HEK293 (cell line): ENCODE measurements around the gene PLK1.
A peak's percentile ranks its signal among the peaks of the same experiment; 100 is the strongest.

ENCODE experiments used
- CTCF ChIA-PET: fragments of 350-600 bp; formaldehyde crosslinking; extraction: SDS; loops from one replicate; lab custom pipeline; 2021; ENCODE audit warnings: antibody characterized with exemption; lab: Yijun Ruan, JAX
- POLR2A ChIA-PET: fragments of 300-600 bp; formaldehyde crosslinking; extraction: SDS; loops from one replicate; lab custom pipeline; 2020; ENCODE audit warnings: antibody characterized with exemption, inconsistent platforms; lab: Yijun Ruan, JAX
- H3K27ac ChIP-seq: fragments of 200-500 bp; sonication (Bioruptor generic); 2 replicates; pipeline ENCODE4 v1.5.1; 2014; ENCODE audit warnings: low read depth, low read length, control low read depth, inconsistent platforms; ENCODE audit errors: extremely low read depth
- H3K36me3 ChIP-seq, 2 experiments: fragments of 200-500 bp in 1 of 2; sonication (Bioruptor generic) in 1 of 2; 1 replicate in 1 of 2; 2 replicates in 1 of 2; pipeline ENCODE4 v1.5.1; 2014 to 2017; ENCODE audit warnings: inconsistent platforms in 2 of 2, low read length in 2 of 2; ENCODE audit not compliant: control insufficient read depth in 2 of 2, insufficient read depth in 1 of 2
- H3K4me1 ChIP-seq: fragments of 200-500 bp; sonication (Bioruptor generic); 2 replicates; pipeline ENCODE4 v1.5.1; 2014; ENCODE audit warnings: mild to moderate bottlenecking, low read length, inconsistent platforms; ENCODE audit not compliant: control insufficient read depth, insufficient read depth
- H3K4me3 ChIP-seq: 2 replicates; pipeline ENCODE4 v1.5.1; 2011; ENCODE audit warnings: low read depth, mild to moderate bottlenecking, control low read depth, low read length, moderate library complexity
- H3K9me3 ChIP-seq: fragments of 200-500 bp; sonication (Bioruptor generic); 2 replicates; pipeline ENCODE4 v1.5.1; 2014; ENCODE audit warnings: low read depth, low read length, inconsistent platforms; ENCODE audit not compliant: control insufficient read depth, insufficient read depth
- CTCF ChIP-seq: fragments of 450-650 bp; formaldehyde crosslinking; IDR thresholded peaks from 2 replicates; pipeline ENCODE4 v1.5.1; 2016; ENCODE audit warnings: missing biosample characterization, missing genetic modification characterization
- GLIS1 ChIP-seq: fragments of 450-650 bp; formaldehyde crosslinking; IDR thresholded peaks from 2 replicates; pipeline ENCODE4 v1.5.1; 2016; ENCODE audit warnings: missing biosample characterization, missing genetic modification characterization
- KLF16 ChIP-seq: fragments of 450-650 bp; formaldehyde crosslinking; IDR thresholded peaks from 2 replicates; pipeline ENCODE4 v1.5.1; 2017; ENCODE audit warnings: missing biosample characterization, missing genetic modification characterization
- SCRT2 ChIP-seq: fragments of 450-650 bp; formaldehyde crosslinking; IDR thresholded peaks from 2 replicates; pipeline ENCODE4 v1.5.1; 2016; ENCODE audit warnings: missing biosample characterization, missing genetic modification characterization
- SETDB1 ChIP-seq: IDR thresholded peaks from one replicate; pipeline ENCODE4 v1.6.1; 2017; ENCODE audit warnings: mild to moderate bottlenecking, low read length, moderate library complexity, mixed read lengths; ENCODE audit not compliant: insufficient read length
- TRIM28 ChIP-seq: IDR thresholded peaks from 2 replicates; pipeline ENCODE4 v1.6.1; 2011; ENCODE audit warnings: low read length, control low read depth, borderline replicate concordance
- YY1 ChIP-seq: fragments of 450-650 bp; formaldehyde crosslinking; IDR thresholded peaks from 2 replicates; pipeline ENCODE4 v1.5.1; 2018; ENCODE audit warnings: missing biosample characterization, missing genetic modification characterization
- ZEB2 ChIP-seq: fragments of 450-650 bp; formaldehyde crosslinking; IDR thresholded peaks from 2 replicates; pipeline ENCODE4 v1.5.1; 2016; ENCODE audit warnings: missing biosample characterization, missing genetic modification characterization
- ZFP69B ChIP-seq: fragments of 450-650 bp; formaldehyde crosslinking; IDR thresholded peaks from 2 replicates; pipeline ENCODE4 v1.5.1; 2016; ENCODE audit warnings: missing biosample characterization, missing genetic modification characterization
- ZNF391 ChIP-seq: fragments of 450-650 bp; formaldehyde crosslinking; IDR thresholded peaks from 2 replicates; pipeline ENCODE4 v1.5.1; 2016; ENCODE audit warnings: low read depth, missing biosample characterization, missing genetic modification characterization, borderline replicate concordance
- ZNF416 ChIP-seq: fragments of 450-650 bp; formaldehyde crosslinking; IDR thresholded peaks from 2 replicates; pipeline ENCODE4 v1.5.1; 2016; ENCODE audit warnings: missing biosample characterization, missing genetic modification characterization
- ZNF423 ChIP-seq: fragments of 450-650 bp; formaldehyde crosslinking; IDR thresholded peaks from 2 replicates; pipeline ENCODE4 v1.5.1; 2016; ENCODE audit warnings: missing biosample characterization, missing genetic modification characterization
- ZNF561 ChIP-seq: fragments of 450-650 bp; IDR thresholded peaks from 2 replicates; pipeline ENCODE4 v1.5.1; 2018; ENCODE audit warnings: missing biosample characterization, missing genetic modification characterization, borderline replicate concordance
- ZNF596 ChIP-seq: fragments of 450-650 bp; IDR thresholded peaks from 2 replicates; pipeline ENCODE4 v1.5.0; 2018; ENCODE audit warnings: missing biosample characterization, mild to moderate bottlenecking, missing genetic modification characterization, moderate library complexity
- ZNF629 ChIP-seq: fragments of 450-650 bp; formaldehyde crosslinking; IDR thresholded peaks from 2 replicates; pipeline ENCODE4 v1.5.1; 2017; ENCODE audit warnings: missing biosample characterization, missing genetic modification characterization
- TF ChIP-seq, protein P1 (sequence below): fragments of 450-650 bp; formaldehyde crosslinking; IDR thresholded peaks from 2 replicates; pipeline ENCODE4 v1.5.1; 2016; ENCODE audit warnings: missing biosample characterization, missing genetic modification characterization
- TF ChIP-seq, protein P2 (sequence below): fragments of 450-650 bp; formaldehyde crosslinking; conservative IDR thresholded peaks from 2 replicates; pipeline ENCODE4 v1.5.1; 2016; ENCODE audit warnings: low read depth, missing biosample characterization, missing genetic modification characterization
- TF ChIP-seq, protein P3 (sequence below): fragments of 450-650 bp; formaldehyde crosslinking; IDR thresholded peaks from 2 replicates; pipeline ENCODE4 v1.5.1; 2016; ENCODE audit warnings: missing biosample characterization, missing genetic modification characterization, low read depth

PLK1 gene

GRCh38 chr16:23709536-23709935 is 30.8 kb downstream of the PLK1 start:
- Histone ChIP-seq H3K4me1 (no peaks in the 10 kb centered on the region), H3K36me3 (no peaks in the 10 kb centered on the region), H3K4me3 (no peak overlapping the region), H3K27ac (no peak overlapping the region), H3K9me3 (no peaks in the 10 kb centered on the region)
- ChIA-PET CTCF (interaction anchor here (1.1 to 1.7 kb wide), 2 partner anchors 8 to 18 kb away, joined by 3 to 4 read pairs; no protein-coding TSS in a partner anchor), POLR2A (no interaction called here)
- TF ChIP-seq SETDB1 (peak; percentile 84), KLF16 (tag by site-specific recombination) (no peak), TRIM28 (peak; percentile 61; the same call in 1 of the 2 replicates)

DNA sequence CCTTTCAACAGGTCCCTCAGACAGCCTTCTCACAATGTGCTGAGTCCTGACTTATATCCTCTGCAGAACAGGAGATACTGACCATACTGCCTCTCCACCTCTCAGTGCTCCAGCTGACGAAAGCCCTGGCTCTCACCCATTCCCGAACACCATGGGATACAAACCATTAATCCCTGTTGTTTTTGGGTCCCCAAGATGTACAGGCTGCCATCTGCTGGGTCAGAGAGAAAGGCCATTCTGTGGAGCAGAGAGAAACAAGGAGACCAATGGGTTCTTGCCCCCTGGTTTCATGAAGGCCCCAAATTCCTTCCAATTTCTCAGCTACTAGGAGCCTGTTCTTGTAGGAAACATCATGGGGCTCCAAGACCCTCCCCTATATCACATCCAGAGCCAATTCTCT is 31.3 kb downstream of the PLK1 start:
- CTCF ChIA-PET: interaction anchor here (0.6 to 1.7 kb wide), 3 partner anchors 9 to 926 kb away, joined by 3 to 4 read pairs (median 3); no protein-coding TSS in a partner anchor
- H3K27ac ChIP-seq: no peak overlapping the region
- TF ChIP-seq ZNF391 (tag by site-specific recombination): no peak
- no peak for TF ChIP-seq ZNF561
- TF ChIP-seq YY1 (tag by site-specific recombination): no peak
- no peak for TF ChIP-seq ZNF416 (tag by site-specific recombination)
- TF ChIP-seq, protein P1, sequence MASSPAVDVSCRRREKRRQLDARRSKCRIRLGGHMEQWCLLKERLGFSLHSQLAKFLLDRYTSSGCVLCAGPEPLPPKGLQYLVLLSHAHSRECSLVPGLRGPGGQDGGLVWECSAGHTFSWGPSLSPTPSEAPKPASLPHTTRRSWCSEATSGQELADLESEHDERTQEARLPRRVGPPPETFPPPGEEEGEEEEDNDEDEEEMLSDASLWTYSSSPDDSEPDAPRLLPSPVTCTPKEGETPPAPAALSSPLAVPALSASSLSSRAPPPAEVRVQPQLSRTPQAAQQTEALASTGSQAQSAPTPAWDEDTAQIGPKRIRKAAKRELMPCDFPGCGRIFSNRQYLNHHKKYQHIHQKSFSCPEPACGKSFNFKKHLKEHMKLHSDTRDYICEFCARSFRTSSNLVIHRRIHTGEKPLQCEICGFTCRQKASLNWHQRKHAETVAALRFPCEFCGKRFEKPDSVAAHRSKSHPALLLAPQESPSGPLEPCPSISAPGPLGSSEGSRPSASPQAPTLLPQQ (tag by site-specific recombination): no peak
- no peak for TF ChIP-seq GLIS1 (tag by site-specific recombination)
- TF ChIP-seq ZNF596 (tag by site-specific recombination): no peak
- TF ChIP-seq ZEB2 (tag by site-specific recombination): no peak
- TF ChIP-seq ZNF423 (tag by site-specific recombination): no peak
- no peak for TF ChIP-seq SCRT2 (tag by site-specific recombination)
- TF ChIP-seq, all 188 proteins: peak for 0
- POLR2A ChIA-PET: no interaction called here
- no peak overlapping the region for H3K4me3 ChIP-seq
- H3K9me3 ChIP-seq: no peaks in the 10 kb centered on the region
- H3K4me1 ChIP-seq: no peaks in the 10 kb centered on the region
- H3K36me3 ChIP-seq: no peaks in the 10 kb centered on the region

DNA sequence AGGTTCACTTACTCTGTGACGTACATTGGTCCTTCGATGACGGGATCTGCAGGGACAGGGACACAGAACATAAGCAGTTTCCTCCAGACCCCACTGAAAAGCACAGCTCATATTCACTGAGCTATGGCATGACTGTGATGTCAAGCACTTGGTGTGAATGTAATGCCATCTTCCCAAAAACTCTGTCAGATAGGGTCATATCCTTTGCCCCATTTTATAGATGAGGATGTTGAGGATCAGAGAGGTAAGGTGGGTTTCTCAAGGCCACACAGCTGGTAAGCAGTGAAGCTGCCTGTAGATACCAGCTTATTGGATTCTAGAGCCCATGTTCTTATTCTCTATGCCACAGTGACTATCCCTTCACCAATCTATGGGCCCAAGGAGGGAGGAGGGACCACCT is 31.8 kb downstream of the PLK1 start:
- Histone ChIP-seq H3K4me1 (no peaks in the 10 kb centered on the region), H3K9me3 (no peaks in the 10 kb centered on the region), H3K27ac (no peak overlapping the region), H3K4me3 (no peak overlapping the region), H3K36me3 (no peaks in the 10 kb centered on the region)
- ChIA-PET CTCF (interaction anchor here (0.6 to 1.7 kb wide), 2 partner anchors 17 to 926 kb away, joined by 3 to 4 read pairs; no protein-coding TSS in a partner anchor), POLR2A (no interaction called here)
- TF ChIP-seq ZFP69B (no peak), CTCF (tag by site-specific recombination) (no peak), ZNF629 (tag by site-specific recombination) (no peak)
- TF ChIP-seq, protein P2, sequence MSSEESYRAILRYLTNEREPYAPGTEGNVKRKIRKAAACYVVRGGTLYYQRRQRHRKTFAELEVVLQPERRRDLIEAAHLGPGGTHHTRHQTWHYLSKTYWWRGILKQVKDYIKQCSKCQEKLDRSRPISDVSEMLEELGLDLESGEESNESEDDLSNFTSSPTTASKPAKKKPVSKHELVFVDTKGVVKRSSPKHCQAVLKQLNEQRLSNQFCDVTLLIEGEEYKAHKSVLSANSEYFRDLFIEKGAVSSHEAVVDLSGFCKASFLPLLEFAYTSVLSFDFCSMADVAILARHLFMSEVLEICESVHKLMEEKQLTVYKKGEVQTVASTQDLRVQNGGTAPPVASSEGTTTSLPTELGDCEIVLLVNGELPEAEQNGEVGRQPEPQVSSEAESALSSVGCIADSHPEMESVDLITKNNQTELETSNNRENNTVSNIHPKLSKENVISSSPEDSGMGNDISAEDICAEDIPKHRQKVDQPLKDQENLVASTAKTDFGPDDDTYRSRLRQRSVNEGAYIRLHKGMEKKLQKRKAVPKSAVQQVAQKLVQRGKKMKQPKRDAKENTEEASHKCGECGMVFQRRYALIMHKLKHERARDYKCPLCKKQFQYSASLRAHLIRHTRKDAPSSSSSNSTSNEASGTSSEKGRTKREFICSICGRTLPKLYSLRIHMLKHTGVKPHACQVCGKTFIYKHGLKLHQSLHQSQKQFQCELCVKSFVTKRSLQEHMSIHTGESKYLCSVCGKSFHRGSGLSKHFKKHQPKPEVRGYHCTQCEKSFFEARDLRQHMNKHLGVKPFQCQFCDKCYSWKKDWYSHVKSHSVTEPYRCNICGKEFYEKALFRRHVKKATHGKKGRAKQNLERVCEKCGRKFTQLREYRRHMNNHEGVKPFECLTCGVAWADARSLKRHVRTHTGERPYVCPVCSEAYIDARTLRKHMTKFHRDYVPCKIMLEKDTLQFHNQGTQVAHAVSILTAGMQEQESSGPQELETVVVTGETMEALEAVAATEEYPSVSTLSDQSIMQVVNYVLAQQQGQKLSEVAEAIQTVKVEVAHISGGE (tag by site-specific recombination): no peak
- TF ChIP-seq, protein P3, sequence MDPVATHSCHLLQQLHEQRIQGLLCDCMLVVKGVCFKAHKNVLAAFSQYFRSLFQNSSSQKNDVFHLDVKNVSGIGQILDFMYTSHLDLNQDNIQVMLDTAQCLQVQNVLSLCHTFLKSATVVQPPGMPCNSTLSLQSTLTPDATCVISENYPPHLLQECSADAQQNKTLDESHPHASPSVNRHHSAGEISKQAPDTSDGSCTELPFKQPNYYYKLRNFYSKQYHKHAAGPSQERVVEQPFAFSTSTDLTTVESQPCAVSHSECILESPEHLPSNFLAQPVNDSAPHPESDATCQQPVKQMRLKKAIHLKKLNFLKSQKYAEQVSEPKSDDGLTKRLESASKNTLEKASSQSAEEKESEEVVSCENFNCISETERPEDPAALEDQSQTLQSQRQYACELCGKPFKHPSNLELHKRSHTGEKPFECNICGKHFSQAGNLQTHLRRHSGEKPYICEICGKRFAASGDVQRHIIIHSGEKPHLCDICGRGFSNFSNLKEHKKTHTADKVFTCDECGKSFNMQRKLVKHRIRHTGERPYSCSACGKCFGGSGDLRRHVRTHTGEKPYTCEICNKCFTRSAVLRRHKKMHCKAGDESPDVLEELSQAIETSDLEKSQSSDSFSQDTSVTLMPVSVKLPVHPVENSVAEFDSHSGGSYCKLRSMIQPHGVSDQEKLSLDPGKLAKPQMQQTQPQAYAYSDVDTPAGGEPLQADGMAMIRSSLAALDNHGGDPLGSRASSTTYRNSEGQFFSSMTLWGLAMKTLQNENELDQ (tag by site-specific recombination): no peak
